Superior temporal gyrus (tissue), 1 donor: ENCODE data around the gene PHTF2.
"Not testable (repeated sequence)": the region's sequence is repeated elsewhere in the genome, so short reads cannot be mapped to it uniquely, and the experiment has no call there.

ENCODE experiments used
- DNase-seq: peaks from one replicate; pipeline ENCODE4 v3.0.0-alpha.2; 2016; ENCODE audit errors: extremely low spot score

The PHTF2 gene

DNA sequence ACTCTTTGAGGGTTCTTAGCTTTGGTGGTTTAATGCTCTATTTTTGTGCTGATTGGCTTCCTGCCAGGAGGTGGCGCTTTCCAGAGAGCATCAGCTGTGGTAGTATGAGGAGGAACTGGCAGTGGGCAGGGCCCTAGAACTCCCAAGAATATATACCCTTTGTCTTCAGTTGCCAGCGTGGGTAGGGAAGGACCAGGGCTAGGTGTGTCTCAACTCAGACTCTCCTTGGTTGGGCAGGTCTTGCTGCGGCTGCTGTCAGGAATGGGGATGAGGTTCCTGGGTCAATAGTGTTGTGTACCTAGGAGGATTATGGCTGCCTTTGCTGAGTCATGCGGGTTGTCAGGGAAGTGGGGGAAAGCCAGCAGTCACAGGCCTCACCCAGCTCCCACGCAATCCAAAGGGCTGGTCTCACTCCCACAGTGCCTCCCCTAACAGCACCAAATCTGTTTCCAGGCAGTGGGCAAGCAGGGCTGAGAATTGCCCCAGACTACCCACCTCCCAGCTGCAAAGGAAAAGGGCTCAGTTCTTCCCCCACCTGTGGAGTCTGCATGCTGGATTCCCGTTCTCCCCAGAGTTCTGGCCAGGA lies 191.5 kb downstream of the PHTF2 start:
- no peak for DNase-seq

DNA sequence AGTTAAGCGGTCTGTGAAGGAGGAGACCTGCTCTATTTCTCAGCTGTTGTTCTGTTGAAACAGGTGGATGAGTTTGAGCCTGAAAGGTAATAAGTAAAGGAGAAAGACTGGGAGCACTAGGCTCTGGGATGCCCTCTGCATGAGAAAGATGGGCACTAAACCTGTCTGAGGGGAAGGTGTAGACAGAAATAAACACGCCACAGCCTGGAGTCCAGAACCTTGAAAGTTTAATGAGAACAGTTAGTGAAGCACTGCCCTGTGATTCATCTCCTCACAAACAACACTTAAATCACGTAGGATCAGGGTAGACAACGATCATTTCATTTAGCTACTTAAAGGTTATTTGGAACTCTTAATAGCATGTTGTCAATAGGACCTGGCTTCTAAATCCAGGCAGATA lies 193.1 kb downstream of the PHTF2 start:
- DNase-seq, result no peak

DNA sequence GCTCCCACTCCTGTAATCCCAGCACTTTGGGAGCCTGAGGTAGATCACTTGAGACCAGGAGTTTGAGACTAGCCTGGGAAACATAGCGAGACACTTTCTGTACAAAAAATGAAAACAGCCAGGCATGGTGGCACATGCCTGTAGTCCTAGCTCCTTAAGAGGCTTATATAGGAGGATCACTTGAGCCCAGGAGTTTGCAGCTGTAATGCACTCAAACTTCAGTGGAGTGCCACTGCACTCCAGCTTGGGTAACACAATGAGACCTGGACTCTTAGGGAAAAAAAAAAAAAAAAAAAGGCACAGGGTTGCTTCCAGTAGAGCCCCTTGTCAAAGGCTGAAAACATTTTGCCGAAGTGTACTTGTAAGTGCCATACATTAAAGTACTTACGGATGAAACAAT lies 195.3 kb downstream of the PHTF2 start:
- no peak for DNase-seq

DNA sequence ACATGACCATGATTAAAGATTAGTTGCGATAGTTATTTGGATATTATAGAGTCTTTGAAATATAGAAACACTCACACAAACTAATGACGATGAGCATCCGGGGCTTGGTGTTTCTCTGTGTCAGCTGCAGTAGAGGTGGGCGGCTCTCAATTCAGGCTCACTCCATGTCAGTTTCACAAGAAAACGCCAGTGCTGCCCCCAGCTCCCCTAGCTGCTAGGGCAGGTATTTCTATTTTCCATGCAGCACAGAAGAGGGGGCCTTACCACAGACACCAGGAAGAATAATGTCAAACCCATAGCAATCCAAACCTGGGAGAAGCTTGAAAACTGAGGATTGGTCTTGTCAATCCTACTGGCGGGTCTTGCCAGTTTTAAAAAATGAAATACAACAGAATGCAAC lies 197.1 kb downstream of the PHTF2 start:
- no peak for DNase-seq

DNA sequence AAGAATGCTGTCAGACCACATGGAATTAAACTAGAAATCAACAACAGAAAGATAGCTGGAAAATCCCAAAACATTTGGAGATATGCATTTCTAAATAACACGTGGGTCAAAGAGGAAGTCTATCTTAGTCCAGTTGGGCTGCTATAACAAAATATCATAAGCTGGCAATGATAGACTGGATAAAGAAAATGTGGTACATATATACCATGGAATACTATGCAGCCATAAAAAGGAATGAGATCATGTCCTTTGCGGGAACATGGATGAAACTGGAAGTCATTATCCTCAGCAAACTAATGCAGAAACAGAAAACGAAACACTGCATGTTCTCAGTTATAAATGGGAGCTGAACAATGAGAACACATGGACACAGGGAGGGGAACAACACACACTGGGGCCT lies 200.6 kb downstream of the PHTF2 start:
- not testable (repeated sequence) for DNase-seq

DNA sequence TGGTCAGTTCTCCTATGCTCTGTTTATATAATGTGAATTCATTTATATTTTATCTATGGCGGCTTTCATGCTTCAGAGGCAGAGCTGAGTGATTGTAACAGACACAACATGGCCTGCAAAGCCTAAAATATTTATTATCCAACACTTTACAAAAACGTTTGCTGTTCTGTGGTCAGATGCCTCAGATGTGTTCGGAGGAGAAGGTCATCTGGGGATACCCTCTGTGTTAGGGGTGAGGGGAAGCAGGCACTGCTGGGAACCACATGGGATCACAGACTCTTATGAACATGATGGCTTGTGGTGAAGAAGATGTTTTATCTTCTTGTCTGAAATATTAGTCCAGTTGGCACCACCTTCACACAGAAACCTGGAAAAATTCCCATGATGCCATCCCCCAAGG lies 203.4 kb downstream of the PHTF2 start:
- no peak for DNase-seq

DNA sequence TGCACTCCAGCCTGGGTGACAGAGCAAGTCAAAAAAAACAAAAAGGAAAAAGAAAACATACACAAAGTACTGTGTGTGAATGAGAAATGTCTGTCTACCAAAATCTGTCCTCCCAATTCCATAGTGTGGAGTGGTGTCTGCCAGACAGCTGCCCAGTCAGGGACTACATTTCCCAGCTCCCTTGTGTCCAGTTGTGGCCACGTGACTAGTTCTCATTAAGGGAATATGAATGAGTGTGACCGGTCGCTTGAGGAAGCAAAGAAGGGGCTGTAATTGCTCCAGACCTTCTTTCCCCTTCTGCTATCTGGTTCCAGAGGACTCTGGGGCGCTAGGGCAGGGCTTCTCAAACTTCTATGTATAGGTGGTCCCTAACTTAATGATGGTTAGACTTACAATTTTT lies 204.1 kb downstream of the PHTF2 start:
- no peak for DNase-seq

DNA sequence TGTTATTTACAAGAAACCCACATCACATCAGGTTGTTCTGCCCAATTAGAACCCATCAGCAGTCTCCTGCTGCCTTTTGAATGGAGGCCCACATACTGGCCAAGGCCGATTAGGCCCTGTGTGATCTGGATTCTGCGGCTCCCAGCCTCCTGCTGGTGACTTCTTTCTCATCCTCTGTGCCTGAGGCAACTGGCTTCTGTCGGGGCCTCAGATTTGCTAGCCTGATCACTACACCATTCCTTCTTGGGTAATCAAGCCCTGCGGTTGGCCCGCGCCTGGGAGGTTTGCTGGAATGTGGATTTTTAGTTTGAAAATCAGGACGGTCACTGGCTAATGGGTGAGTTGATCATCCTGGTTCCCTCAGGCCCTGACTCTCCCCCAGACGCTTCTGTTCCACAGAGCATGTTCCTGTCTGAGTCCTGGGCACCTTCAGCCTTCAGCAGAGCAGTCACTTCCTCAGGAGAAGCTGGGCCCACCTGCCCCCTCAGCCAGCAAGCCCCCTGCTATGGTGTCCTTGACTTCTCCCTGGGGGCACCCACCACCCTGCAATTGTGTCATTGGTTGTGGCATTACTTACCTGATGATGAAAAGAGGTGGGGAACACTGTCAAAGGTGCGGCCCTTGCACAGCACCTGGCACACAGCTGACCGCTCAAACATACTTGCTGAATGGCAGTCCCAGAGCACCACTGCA lies 207.6 kb downstream of the PHTF2 start:
- DNase-seq, result no peak
